HepG2 (cell line): ENCODE measurements around the gene TMEM222. TPM values are rescaled to one million over a fixed set of nuclear protein-coding genes. Genes with fewer than 3 reads are reported as not detected.

Experiments used
- AGO2 ChIP-seq: fragments of 200-400 bp; formaldehyde crosslinking; optimal IDR thresholded peaks from 2 replicates; pipeline ENCODE3; 2017; ENCODE audit warnings: mild to moderate bottlenecking, low read depth, low read length, moderate library complexity
- AKNA ChIP-seq: sonication (generic); formaldehyde crosslinking; IDR thresholded peaks from 2 replicates; pipeline ENCODE4 v1.4.0; 2020; ENCODE audit warnings: missing genetic modification reagents, borderline replicate concordance
- ELF3 ChIP-seq: IDR thresholded peaks from 2 replicates; pipeline ENCODE4 v1.6.1; 2016; ENCODE audit warnings: missing genetic modification reagents, missing compliant biosample characterization
- GATAD2A ChIP-seq: IDR thresholded peaks from 2 replicates; pipeline ENCODE4 v1.6.1; 2016
- HDAC6 ChIP-seq: fragments of 200-600 bp; sonication (generic); IDR thresholded peaks from 2 replicates; pipeline ENCODE4 v1.7.0; 2017; ENCODE audit warnings: mild to moderate bottlenecking, antibody characterized with exemption, low read length, low read depth
- HOXD1 ChIP-seq: sonication (generic); formaldehyde crosslinking; IDR thresholded peaks from 2 replicates; pipeline ENCODE4 v1.5.0; 2020; ENCODE audit warnings: missing genetic modification reagents
- MED1 ChIP-seq: sonication (generic); formaldehyde crosslinking; IDR thresholded peaks from 2 replicates; pipeline ENCODE4 v1.4.0; 2020; ENCODE audit warnings: missing genetic modification reagents
- MNT ChIP-seq: fragments of 450-650 bp; IDR thresholded peaks from 2 replicates; pipeline ENCODE4 v1.6.1; 2016
- NCOA2 ChIP-seq: sonication (generic); formaldehyde crosslinking; IDR thresholded peaks from 2 replicates; pipeline ENCODE4 v1.8.0; 2022; ENCODE audit warnings: inconsistent platforms
- NFYB ChIP-seq: sonication (generic); formaldehyde crosslinking; IDR thresholded peaks from 2 replicates; pipeline ENCODE4 v1.4.0; 2020; ENCODE audit warnings: missing genetic modification reagents
- SIN3A ChIP-seq: IDR thresholded peaks from 2 replicates; pipeline ENCODE4 v1.6.1; 2011; ENCODE audit warnings: low read depth, mild to moderate bottlenecking, control low read depth, low read length, borderline replicate concordance
- SIX1 ChIP-seq: sonication (generic); formaldehyde crosslinking; IDR thresholded peaks from 2 replicates; pipeline ENCODE4 v1.4.0; 2020; ENCODE audit warnings: missing genetic modification reagents, borderline replicate concordance
- TOPORS ChIP-seq: sonication (generic); formaldehyde crosslinking; IDR thresholded peaks from 2 replicates; pipeline ENCODE4 v1.8.0; 2023; ENCODE audit warnings: mild to moderate bottlenecking, missing genetic modification reagents
- TRIM24 ChIP-seq: sonication (generic); formaldehyde crosslinking; IDR thresholded peaks from 2 replicates; pipeline ENCODE4 v1.8.0; 2022; ENCODE audit warnings: mild to moderate bottlenecking, missing genetic modification reagents
- ZFX ChIP-seq: sonication (generic); formaldehyde crosslinking; IDR thresholded peaks from 2 replicates; pipeline ENCODE4 v1.4.0; 2020; ENCODE audit warnings: mild to moderate bottlenecking, low read depth, missing genetic modification reagents, moderate library complexity
- ZNF138 ChIP-seq: sonication (generic); formaldehyde crosslinking; IDR thresholded peaks from 2 replicates; pipeline ENCODE4 v1.5.0; 2020; ENCODE audit warnings: mild to moderate bottlenecking, low read depth, missing genetic modification reagents
- ZNF44 ChIP-seq: sonication (generic); formaldehyde crosslinking; IDR thresholded peaks from 2 replicates; pipeline ENCODE4 v1.5.1; 2020; ENCODE audit warnings: mild to moderate bottlenecking, missing genetic modification reagents
- ZNF446 ChIP-seq: sonication (generic); formaldehyde crosslinking; IDR thresholded peaks from 2 replicates; pipeline ENCODE4 v1.5.0; 2020; ENCODE audit warnings: mild to moderate bottlenecking, missing genetic modification reagents
- ZNF468 ChIP-seq: sonication (generic); formaldehyde crosslinking; IDR thresholded peaks from 2 replicates; pipeline ENCODE4 v1.8.0; 2022; ENCODE audit warnings: mild to moderate bottlenecking, moderate library complexity, missing genetic modification reagents
- ZNF589 ChIP-seq: sonication (generic); formaldehyde crosslinking; conservative IDR thresholded peaks from 2 replicates; pipeline ENCODE4 v1.8.0; 2022; ENCODE audit warnings: mild to moderate bottlenecking, moderate library complexity, missing genetic modification reagents
- polyA plus RNA-seq, 8 experiments: library from polyadenylated mRNA; depleted of rRNA in 3 of 8; stranded (reverse) in 7 of 8; unstranded in 1 of 8; fragments of >200 nt; fragmentation: Illumina TruSeq in 4 of 8; extraction: Trizol in 4 of 8; gene quantifications; 2 replicates each; pipeline versions ENCODE4 v1.2.1 to v1.2.3, GENCODE V29; 2011 to 2016; ENCODE audit warnings: low read depth in 4 of 8, missing spikeins in 1 of 8, mixed read lengths in 1 of 8; ENCODE audit not compliant: insufficient read depth in 1 of 8
- total RNA-seq, 5 experiments: library from RNA; depleted of rRNA; stranded (reverse); fragments of >200 nt; fragmentation: Illumina TruSeq; extraction: Trizol; gene quantifications; 2 replicates each; pipeline ENCODE4 v1.2.3, GENCODE V29; 2016; ENCODE audit warnings: low read depth in 1 of 5

Gene TMEM222
- total and polyA plus RNA-seq, 2 of the 13 experiments (the other 11 are each of a cell fraction or from before 2014, with no cell fraction given), result 22.7 to 29.6 TPM

- TF ChIP-seq MED1 (CRISPR knock-in tag) (no peak), SIN3A (peak; percentile 35; the same call in 1 of the 2 replicates), NFYB (no peak; the same call in 1 of the 2 replicates), ZNF138 (CRISPR knock-in tag) (peak; percentile 25; the same call in 1 of the 2 replicates), HOXD1 (CRISPR knock-in tag) (0 out of 2 replicates have a peak, but pooled peaks have one; percentile 24), TOPORS (CRISPR knock-in tag) (0 out of 2 replicates have a peak, but pooled peaks have one; percentile 27), ZNF468 (no peak; the same call in 1 of the 2 replicates), ELF3 (CRISPR knock-in tag) (no peak), GATAD2A (CRISPR knock-in tag) (no peak), ZNF589 (CRISPR knock-in tag) (no peak), AKNA (no peak), ZNF44 (CRISPR knock-in tag) (0 out of 2 replicates have a peak, but pooled peaks have one; percentile 17), ZNF446 (CRISPR knock-in tag) (0 out of 2 replicates have a peak, but pooled peaks have one; percentile 30), ZFX (CRISPR knock-in tag) (peak; percentile 89), SIX1 (CRISPR knock-in tag) (no peak), AGO2 (peak; percentile 66), HDAC6 (no peak), MNT (no peak), TRIM24 (no peak), NCOA2 (CRISPR knock-in tag) (no peak)
Observed at GRCh38 chr1:27342778-27343638, 21.0 kb downstream of the TMEM222 start (continued).
